Naive thymus-derived CD8-positive, alpha-beta T cell (primary cell): ENCODE measurements around the gene PLA2G4B. TPM values are rescaled to one million over a fixed set of nuclear protein-coding genes. Genes with fewer than 3 reads are reported as not detected.

Source experiments
- ATAC-seq, 2 donors: fragments of 150-1000 bp; cut with Tn5 transposase in 1 of 2; sonication (Bioruptor Pico), chemical (Tn5 transposase) in 1 of 2; 1 replicate in 1 of 2; 2 replicates in 1 of 2; pipeline ENCODE4 v1.10.0; 2021; ENCODE audit warnings: mild to moderate bottlenecking in 2 of 2, moderate library complexity in 2 of 2
- POLR2A ChIA-PET: fragments of 350-600 bp; sonication (Branson Sonifier 250); formaldehyde crosslinking; loops from one replicate; lab custom pipeline; 2021; ENCODE audit warnings: antibody characterized with exemption; lab: Charles Lee
- DNase-seq, 10 donors: peaks; one replicate each; pipeline versions ENCODE4 v3.0.0 to v3.0.0-alpha.2; 2020 to 2022
- H3K27ac Mint-ChIP-seq, 10 donors: one replicate each; pipeline ENCODE4 v1.8.0; 2020 to 2022; ENCODE audit warnings: mild to moderate bottlenecking in 10 of 10, mixed read lengths in 10 of 10, moderate library complexity in 4 of 10, inconsistent platforms in 1 of 10
- H3K27me3 Mint-ChIP-seq, 5 donors: one replicate each; pipeline ENCODE4 v1.8.0; 2021 to 2022; ENCODE audit warnings: mixed read lengths in 5 of 5
- H3K36me3 Mint-ChIP-seq, 3 donors: one replicate each; pipeline ENCODE4 v1.8.0; 2020 to 2022; ENCODE audit warnings: mixed read lengths in 3 of 3, mild to moderate bottlenecking in 2 of 3, inconsistent platforms in 1 of 3
- H3K4me1 Mint-ChIP-seq, 4 donors: one replicate each; pipeline ENCODE4 v1.8.0; 2021 to 2022; ENCODE audit warnings: mixed read lengths in 4 of 4
- H3K4me3 Mint-ChIP-seq, 10 donors: one replicate each; pipeline ENCODE4 v1.8.0; 2020 to 2022; ENCODE audit warnings: mild to moderate bottlenecking in 10 of 10, mixed read lengths in 10 of 10, moderate library complexity in 6 of 10, inconsistent platforms in 1 of 10
- H3K9me3 Mint-ChIP-seq, 9 donors: one replicate each; pipeline ENCODE4 v1.8.0; 2020 to 2022; ENCODE audit warnings: mixed read lengths in 9 of 9, mild to moderate bottlenecking in 3 of 9, inconsistent platforms in 1 of 9, moderate library complexity in 1 of 9
- polyA plus RNA-seq, 3 donors: library from polyadenylated mRNA; unstranded; fragments of 300-500 nt; fragmentation: Illumina TruSeq; gene quantifications; one replicate each; pipeline ENCODE4 v1.2.3, GENCODE V29; 2021
- total RNA-seq, 8 experiments: library from RNA in 2 of 8; stranded (reverse) in 2 of 8; gene quantifications; one replicate each; pipeline ENCODE4 v1.2.3 and lab custom pipeline; 2021 to 2026

PLA2G4B gene
- total and polyA plus RNA-seq, 5 experiments from 2014 or later = 0.82 to 64.9 (median 2.9) TPM

DNA sequence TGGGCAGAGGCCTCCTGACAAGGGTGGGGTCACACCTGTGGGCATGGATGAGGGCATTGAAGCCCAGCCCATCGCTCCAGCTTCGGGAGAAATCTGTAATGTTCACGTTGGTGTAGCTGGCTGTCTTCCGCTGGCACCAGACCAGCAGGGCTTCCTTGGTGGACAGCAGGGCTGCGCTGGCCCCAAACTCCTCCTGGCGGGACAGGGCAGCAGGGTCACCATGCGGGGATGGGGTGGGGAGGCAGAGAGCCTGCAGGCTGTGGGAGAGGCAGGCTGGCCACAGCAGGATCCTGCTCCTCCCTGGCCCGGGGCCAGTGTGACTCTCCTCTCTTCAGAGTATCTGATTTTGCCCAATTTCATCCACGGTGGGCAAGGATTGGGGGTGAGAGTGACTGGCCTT lies 49.2 kb downstream of the PLA2G4B start:
- no peak overlapping the region for H3K4me3 Mint-ChIP-seq
- ATAC-seq (no peak), DNase-seq (no peak)
- no peaks in the 10 kb centered on the region for H3K9me3 Mint-ChIP-seq
- no peaks in the 10 kb centered on the region for H3K36me3 Mint-ChIP-seq
- H3K27me3 Mint-ChIP-seq = peaks cover 0 to under 1% (median 0%) of the 10 kb centered on the region in 5 donors
- POLR2A ChIA-PET = no interaction called here
- peaks cover 13 to 37% (median 32%) of the 10 kb centered on the region in 4 donors for H3K4me1 Mint-ChIP-seq
- peak overlapping the region in 2 of 10 donors; percentile 22 to 76 for H3K27ac Mint-ChIP-seq

DNA sequence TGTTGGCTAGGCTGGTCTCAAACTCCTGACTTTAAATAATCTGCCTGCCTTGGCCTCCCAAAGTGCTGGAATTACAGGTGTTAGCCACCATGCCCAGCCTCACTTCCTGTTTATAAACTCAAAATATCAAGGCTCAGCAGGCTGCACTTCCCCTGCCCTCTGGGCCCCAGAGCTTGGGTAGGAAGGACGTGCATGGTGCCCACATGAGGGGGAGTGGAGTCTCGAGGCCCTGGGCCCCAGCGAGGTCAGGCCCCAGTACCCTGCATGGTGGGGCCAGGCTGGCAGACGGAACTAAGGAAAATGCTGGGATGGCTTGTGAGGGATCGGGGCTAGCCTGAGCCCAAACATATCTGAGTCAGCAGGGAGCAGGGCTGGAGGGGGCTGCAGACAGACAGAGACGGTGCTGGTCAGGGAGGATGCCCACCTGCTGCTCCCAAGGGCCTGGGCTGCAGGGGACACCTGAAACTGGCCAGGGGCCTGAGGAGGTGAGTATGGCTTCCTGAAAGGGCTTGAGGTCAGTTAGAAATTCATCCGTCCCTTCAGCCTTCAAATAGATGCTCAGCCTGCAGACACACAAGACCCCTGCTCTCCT lies 50.1 kb downstream of the PLA2G4B start:
- no peak for ATAC-seq
- DNase-seq = no peak
- H3K4me3 Mint-ChIP-seq = peak overlapping the region in 1 of 10 donors; percentile 3
- peaks cover 16 to 43% (median 39%) of the 10 kb centered on the region in 4 donors for H3K4me1 Mint-ChIP-seq
- H3K36me3 Mint-ChIP-seq = no peaks in the 10 kb centered on the region
- H3K27me3 Mint-ChIP-seq = no peaks in the 10 kb centered on the region
- peak overlapping the region in 7 of 10 donors; percentile 43 to 88 (median 76) for H3K27ac Mint-ChIP-seq
- no peaks in the 10 kb centered on the region for H3K9me3 Mint-ChIP-seq
- POLR2A ChIA-PET = no interaction called here

DNA sequence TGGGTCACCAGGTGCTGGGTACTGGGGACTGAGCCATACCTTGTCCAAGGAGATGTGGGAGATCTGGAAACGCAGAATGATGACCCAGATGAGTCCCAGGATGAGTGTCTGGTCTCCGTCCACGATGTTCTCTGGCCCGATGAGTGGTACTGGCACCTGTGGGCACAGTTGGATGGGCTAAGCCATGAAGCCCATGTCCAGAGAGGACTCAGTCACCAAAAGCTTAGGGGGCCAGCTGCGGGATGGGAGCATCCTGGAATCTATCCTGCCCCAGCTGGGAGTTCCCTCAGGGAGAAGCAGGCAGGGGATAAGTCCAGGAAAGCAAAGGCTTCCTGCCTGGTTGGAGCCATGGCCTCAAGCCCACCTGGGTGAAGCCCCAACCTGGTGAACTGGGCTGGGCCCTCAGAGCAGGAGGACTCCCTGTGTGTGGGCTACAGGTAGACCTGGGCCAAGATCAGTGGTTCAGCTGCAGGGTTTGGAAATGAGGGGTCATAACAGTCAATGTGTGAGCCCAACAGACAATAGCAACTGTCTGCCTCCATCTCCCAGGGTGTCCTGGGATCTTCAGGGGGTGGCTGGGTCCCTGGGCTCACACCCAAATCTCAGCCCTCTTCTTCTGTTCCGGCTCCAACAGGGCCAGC lies 51.5 kb downstream of the PLA2G4B start:
- Mint-ChIP-seq H3K4me3 (no peak overlapping the region), H3K36me3 (no peaks in the 10 kb centered on the region), H3K27me3 (no peaks in the 10 kb centered on the region), H3K9me3 (no peaks in the 10 kb centered on the region), H3K27ac (peak overlapping the region in 7 of 10 donors; percentile 24 to 63 (median 43)), H3K4me1 (peaks cover 16 to 54% (median 46%) of the 10 kb centered on the region in 4 donors)
- DNase-seq (no peak), ATAC-seq (no peak)
- POLR2A ChIA-PET = interaction anchor here (1.0 kb wide), 1 partner anchor 11 kb away, joined by 3 read pairs; no protein-coding TSS in a partner anchor

DNA sequence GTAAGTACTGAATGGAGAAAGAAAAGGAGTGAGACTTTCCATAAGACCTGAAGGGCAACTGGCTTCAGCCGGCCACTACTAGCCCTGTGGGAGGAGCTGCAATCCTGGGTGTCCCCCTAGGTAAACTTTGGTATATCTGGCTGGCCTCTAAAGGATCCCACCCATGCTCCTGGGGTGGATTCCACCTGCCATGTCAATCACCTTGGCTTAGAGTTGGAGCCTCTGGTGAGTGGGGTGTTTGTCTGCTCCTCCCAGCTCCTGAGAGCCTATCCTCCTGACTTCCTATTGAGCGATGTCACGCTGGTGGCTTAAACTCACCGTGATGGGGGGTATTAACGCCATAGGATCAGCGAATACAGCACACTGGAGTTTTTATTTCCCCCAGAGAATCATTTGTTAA lies 52.6 kb downstream of the PLA2G4B start:
- H3K36me3 Mint-ChIP-seq = no peaks in the 10 kb centered on the region
- ATAC-seq (no peak), DNase-seq (peak in 1 of 10 donors; percentile 19)
- H3K4me1 Mint-ChIP-seq = peaks cover 20 to 60% (median 53%) of the 10 kb centered on the region in 4 donors
- H3K4me3 Mint-ChIP-seq = no peak overlapping the region
- no peaks in the 10 kb centered on the region for H3K9me3 Mint-ChIP-seq
- H3K27me3 Mint-ChIP-seq = no peaks in the 10 kb centered on the region
- POLR2A ChIA-PET = no interaction called here
- peak overlapping the region in 7 of 10 donors; percentile 6 to 98 (median 31) for H3K27ac Mint-ChIP-seq

DNA sequence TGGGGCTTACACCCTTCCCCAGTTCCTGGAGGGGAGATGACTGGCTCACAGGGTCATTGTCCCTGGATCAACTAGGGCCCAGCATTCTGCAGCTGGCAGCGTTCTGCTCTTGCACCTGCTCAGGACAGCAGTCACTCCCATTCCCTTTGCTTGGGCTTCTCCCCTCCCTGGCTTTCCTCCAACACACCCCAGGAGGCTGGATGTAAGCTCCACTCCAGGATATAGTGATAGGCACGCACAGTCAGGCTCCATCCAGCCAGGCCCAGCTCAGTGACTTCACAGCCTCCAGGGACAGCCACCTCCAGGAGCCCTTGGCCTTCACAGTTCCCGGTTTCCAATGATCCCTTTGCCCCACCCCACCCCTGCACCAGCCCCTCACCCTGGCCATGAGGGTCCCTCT lies 53.3 kb downstream of the PLA2G4B start:
- ATAC-seq = no peak
- no peaks in the 10 kb centered on the region for H3K36me3 Mint-ChIP-seq
- peak overlapping the region in 2 of 10 donors; percentile 18 to 20 for H3K4me3 Mint-ChIP-seq

DNA sequence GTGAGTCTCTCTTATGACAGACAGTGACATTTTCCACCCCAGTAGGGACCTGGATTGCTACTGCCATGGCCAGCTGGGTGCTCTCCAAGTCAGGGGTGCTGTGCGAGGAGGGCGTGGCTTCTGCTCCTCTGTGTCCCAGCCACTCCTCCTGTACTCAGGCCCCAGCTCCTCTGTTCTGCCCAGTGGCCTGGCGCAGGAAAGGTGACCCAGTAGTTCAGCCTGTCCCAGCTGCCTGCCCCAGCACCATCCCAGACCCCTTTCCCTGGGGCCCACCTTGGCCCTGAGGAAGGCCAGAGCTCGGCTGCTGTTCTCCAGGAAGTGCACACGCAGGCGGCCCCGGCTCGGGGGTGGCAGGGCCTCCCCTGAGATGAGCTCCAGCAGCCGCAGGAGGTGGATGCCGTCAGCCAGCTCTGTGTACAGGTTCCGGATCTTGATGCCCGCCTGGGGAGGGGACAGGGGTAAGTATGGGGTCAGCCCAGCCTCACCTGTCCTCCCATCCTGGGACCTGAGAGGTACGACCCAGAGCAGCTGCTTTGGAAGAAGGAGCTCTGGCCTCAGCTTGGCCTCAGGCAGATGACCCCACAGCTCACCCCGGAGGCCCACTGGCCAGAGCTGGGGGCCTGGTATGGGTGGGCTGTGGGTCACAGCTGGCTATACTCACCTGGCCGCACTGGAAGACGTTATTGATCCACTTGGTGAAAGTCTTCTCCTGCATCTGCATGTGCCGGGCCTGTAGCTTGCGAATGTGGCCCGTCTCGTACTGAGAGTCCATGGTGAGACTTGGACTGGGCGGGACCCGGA lies 54.2 kb downstream of the PLA2G4B start:
- DNase-seq = peak in 6 of 10 donors; percentile 20 to 64 (median 38)
- H3K36me3 Mint-ChIP-seq = peaks cover 0 to 2% (median 0%) of the 10 kb centered on the region in 3 donors
- POLR2A ChIA-PET = interaction anchor here (0.6 to 2.5 kb wide), 13 partner anchors 11 to 350 kb away, joined by 3 to 13 read pairs (median 4); partner anchors contain the start of genes JMJD7 and MAPKBP1
- ATAC-seq = peak in 1 of 2 donors; percentile 19
- H3K27me3 Mint-ChIP-seq = no peaks in the 10 kb centered on the region
- H3K27ac Mint-ChIP-seq = peak overlapping the region; percentile 84 to 100 (median 98)
- peak overlapping the region; percentile 14 to 74 (median 62) for H3K4me3 Mint-ChIP-seq
- H3K9me3 Mint-ChIP-seq = no peaks in the 10 kb centered on the region
- H3K4me1 Mint-ChIP-seq = peaks cover 22 to 68% (median 54%) of the 10 kb centered on the region in 4 donors

More for the DNA sequence above, 53.3 kb downstream of the PLA2G4B start:
- H3K27ac Mint-ChIP-seq = peak overlapping the region; percentile 84 to 100 (median 98)
- no peaks in the 10 kb centered on the region for H3K9me3 Mint-ChIP-seq
- peak in 1 of 10 donors; percentile 50 for DNase-seq
- POLR2A ChIA-PET = interaction anchor here (1.1 to 2.5 kb wide), 6 partner anchors 12 to 118 kb away, joined by 3 to 13 read pairs (median 4); partner anchors contain the start of genes JMJD7 and MAPKBP1
- no peaks in the 10 kb centered on the region for H3K27me3 Mint-ChIP-seq
- peaks cover 22 to 67% (median 55%) of the 10 kb centered on the region in 4 donors for H3K4me1 Mint-ChIP-seq

DNA sequence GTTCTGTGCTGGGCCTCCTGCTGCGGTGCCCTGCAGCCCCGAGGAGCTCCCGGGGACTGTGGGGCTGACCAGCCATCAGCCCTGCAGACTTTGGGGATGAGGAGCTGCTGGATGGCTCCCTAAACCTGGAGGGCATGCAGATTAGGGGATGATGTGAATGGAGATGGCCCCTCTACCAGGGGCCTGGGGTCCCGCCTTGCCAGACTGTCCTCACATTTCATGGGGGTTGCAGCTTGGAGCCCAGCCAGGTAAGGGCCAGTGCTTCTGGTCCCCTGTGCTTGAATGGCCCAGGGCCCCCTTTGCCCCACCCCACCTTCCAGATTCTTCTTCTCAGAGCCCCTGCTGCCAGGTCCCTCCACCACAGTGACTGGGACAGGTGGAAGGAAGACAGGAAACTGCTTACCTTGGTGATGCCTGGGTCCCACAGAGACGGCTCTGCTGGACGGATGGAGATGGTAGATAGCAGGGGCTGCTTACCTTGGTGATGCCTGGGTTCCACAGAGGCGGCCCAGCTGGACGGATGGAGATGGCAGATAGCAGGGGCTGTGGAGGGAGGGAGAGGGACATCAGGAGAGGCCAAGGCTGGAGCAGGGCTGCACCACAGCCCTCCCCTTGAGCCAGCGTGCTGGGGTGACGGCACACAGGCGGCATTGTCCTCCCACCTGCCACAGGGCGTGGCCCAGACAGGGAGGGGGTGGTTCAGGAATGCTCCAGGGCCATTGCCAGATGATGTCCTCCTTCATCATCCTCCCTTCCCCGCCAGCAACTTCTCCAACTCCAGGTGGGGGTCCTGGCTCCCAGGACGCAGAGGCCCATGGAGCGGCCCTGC lies 55.0 kb downstream of the PLA2G4B start, which contains the start of gene SPTBN5:
TSS of gene SPTBN5 (minus strand) at position 632 of the 829 bp plus-strand sequence. CDS start at position 76, 556 bp downstream.
- peaks cover 21 to 63% (median 46%) of the 10 kb centered on the region in 4 donors for H3K4me1 Mint-ChIP-seq
- peak within 1 kb of the TSS; percentile 93 to 100 (median 98) for H3K27ac Mint-ChIP-seq

DNA sequence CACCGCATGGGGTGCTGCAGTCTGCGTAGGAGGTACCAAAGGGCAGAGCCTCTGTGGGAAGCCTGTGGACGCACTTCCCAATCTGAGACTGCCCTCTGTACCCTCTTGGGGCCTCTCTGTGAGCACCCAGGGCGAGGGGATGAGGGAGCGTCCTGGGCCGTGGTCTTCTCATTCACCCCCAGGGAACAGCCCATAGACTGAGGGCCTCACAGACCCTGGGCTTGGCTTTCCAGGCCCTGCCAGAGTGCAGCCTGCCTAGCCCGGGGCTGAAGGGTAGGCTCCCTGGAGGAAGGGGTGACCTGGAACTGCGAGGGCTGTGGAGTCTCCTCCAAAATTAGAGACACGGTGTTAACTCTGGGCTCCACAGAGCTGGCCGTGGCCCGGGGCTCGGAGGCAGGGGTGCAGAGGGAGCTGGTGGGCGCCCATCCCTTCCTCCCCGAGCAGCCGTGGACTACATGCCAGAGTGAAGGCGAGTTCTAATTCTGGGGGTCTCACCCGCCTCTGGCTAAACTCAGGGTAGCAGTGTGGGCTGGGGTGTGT lies 55.7 kb downstream of the PLA2G4B start:
- Mint-ChIP-seq H3K9me3 (no peaks in the 10 kb centered on the region), H3K4me3 (peak overlapping the region; percentile 69 to 90 (median 78)), H3K36me3 (peaks cover 0 to 10% (median 2%) of the 10 kb centered on the region in 3 donors), H3K27ac (peak overlapping the region; percentile 93 to 100 (median 98)), H3K27me3 (no peaks in the 10 kb centered on the region), H3K4me1 (peaks cover 18 to 56% (median 41%) of the 10 kb centered on the region in 4 donors)
- ATAC-seq (no peak), DNase-seq (peak in 1 of 10 donors; percentile 60)
- POLR2A ChIA-PET = interaction anchor here (1.0 to 2.9 kb wide), 13 partner anchors 10 to 120 kb away, joined by 3 to 18 read pairs (median 5); partner anchors contain the start of genes EHD4, JMJD7 and MAPKBP1

More for the DNA sequence above, 55.0 kb downstream of the PLA2G4B start, which contains the start of gene SPTBN5:
- H3K9me3 Mint-ChIP-seq = no peaks in the 10 kb centered on the region
- POLR2A ChIA-PET = interaction anchor here (0.5 to 2.5 kb wide), 12 partner anchors 11 to 1916 kb away, joined by 3 to 18 read pairs (median 4); partner anchors contain the start of genes JMJD7 and MAPKBP1
- peak within 1 kb of the TSS; percentile 69 to 90 (median 78) for H3K4me3 Mint-ChIP-seq
- peaks cover 0 to 5% (median 0%) of the 10 kb centered on the region in 3 donors for H3K36me3 Mint-ChIP-seq
- no peaks in the 10 kb centered on the region for H3K27me3 Mint-ChIP-seq
- peak in 1 of 10 donors; percentile 62 for DNase-seq
- ATAC-seq = no peak

DNA sequence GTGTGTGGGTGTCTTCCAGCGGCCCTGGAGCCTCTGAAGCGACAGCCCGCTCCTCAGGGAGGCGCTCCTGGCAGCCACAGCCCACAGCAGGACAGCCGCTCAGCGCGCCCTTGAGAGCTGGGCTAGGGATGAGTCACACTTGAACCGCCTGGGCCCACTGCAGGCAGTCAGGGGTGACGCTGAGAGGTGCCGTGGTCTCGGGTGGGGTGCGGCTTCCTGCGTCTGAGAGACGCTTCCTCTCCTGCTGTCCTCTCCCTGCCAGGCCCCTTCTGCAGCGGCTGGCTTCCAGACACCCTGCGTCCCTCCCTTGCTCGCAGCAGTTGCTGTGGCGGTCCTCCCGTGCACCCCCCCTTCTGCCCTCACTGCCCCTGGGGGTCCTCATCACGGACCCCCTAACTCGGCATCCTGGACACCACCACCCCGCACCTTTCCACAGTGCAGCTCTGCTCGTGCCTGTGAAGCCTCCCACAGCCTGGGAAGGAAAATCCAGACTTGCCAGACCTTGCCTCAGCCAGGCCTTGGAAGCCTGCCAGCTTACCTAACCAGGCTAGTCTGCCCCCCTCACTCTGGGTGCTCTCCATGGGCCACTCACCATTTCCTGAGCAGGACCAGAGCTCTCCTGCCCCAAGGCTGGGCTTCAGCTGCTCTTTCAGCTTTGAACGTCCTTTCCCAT lies 56.3 kb downstream of the PLA2G4B start:
- Mint-ChIP-seq H3K9me3 (no peaks in the 10 kb centered on the region), H3K4me3 (peak overlapping the region; percentile 69 to 90 (median 78)), H3K36me3 (peaks cover 0 to 10% (median 2%) of the 10 kb centered on the region in 3 donors), H3K27me3 (no peaks in the 10 kb centered on the region), H3K4me1 (peaks cover 17 to 54% (median 39%) of the 10 kb centered on the region in 4 donors), H3K27ac (peak overlapping the region; percentile 93 to 100 (median 98))
- ATAC-seq (peak; percentile 97), DNase-seq (peak; percentile 73 to 94 (median 86))
- POLR2A ChIA-PET = interaction anchor here (0.6 to 2.9 kb wide), 17 partner anchors 10 to 1612 kb away, joined by 3 to 18 read pairs (median 5); partner anchors contain the start of genes EHD4, JMJD7 and MAPKBP1

DNA sequence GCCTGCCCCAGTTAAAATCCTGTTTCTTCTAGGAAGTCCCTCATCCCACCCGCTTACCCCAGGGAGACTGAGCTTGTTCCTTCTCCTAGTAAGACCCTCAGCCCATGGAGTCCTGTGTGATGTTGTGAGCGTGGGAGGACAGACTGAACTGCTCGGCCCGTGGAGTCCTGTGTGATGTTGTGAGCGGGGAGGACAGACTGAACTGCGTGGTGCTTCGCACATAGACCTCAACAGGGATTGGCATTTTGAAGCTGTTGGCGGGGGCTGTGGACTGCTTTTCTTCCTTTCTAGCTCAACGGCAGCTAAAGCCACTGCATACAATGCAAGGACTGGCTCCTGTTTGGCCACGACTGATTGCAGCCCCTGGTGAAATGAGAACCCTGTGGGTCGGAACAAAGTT lies 56.8 kb downstream of the PLA2G4B start:
- Mint-ChIP-seq H3K36me3 (peaks cover 0 to 10% (median 2%) of the 10 kb centered on the region in 3 donors), H3K4me3 (peak overlapping the region; percentile 36 to 90 (median 78)), H3K27me3 (no peaks in the 10 kb centered on the region), H3K4me1 (peaks cover 17 to 54% (median 39%) of the 10 kb centered on the region in 4 donors), H3K27ac (peak overlapping the region; percentile 93 to 100 (median 98)), H3K9me3 (no peaks in the 10 kb centered on the region)
- POLR2A ChIA-PET = interaction anchor here (0.6 to 2.9 kb wide), 15 partner anchors 9 to 1612 kb away, joined by 3 to 18 read pairs (median 5); partner anchors contain the start of genes EHD4, JMJD7 and MAPKBP1
- peak in 1 of 10 donors; percentile 55 for DNase-seq
- no peak for ATAC-seq
